GM19043 (cell line): ENCODE data around the gene SPART.

Experiments used
- ATAC-seq: cut with Tn5 transposase; IDR thresholded peaks from one replicate; pipeline ENCODE4 v1.9.1; 2021; ENCODE audit warnings: low read depth; ENCODE audit not compliant: unreplicated experiment

Gene SPART

GRCh38 chr13:36346222-36347083, at the start of gene SPART:
Gene SPART (minus strand): TSS chr13:36346394. CDS start chr13:36335830, 10,564 bp downstream.
- ATAC-seq, result peak; percentile 86

GRCh38 chr13:36395280-36395679, 49.1 kb upstream of the SPART start:
- ATAC-seq, result no peak

- no peak for ATAC-seq
Measured at GRCh38 chr13:36385489-36385888, 39.3 kb upstream of the SPART start.

GRCh38 chr13:36382030-36382429, 35.8 kb upstream of the SPART start:
- no peak for ATAC-seq

GRCh38 chr13:36377826-36378468, 31.8 kb upstream of the SPART start:
- no peak for ATAC-seq

GRCh38 chr13:36374063-36374462, 27.9 kb upstream of the SPART start:
- ATAC-seq, result no peak

- no peak for ATAC-seq
Measured at GRCh38 chr13:36371185-36371584, 25.0 kb upstream of the SPART start.

GRCh38 chr13:36370108-36370429, 23.9 kb upstream of the SPART start:
- ATAC-seq, result no peak

- no peak for ATAC-seq
Measured at GRCh38 chr13:36369268-36370107, 23.3 kb upstream of the SPART start.

GRCh38 chr13:36366031-36366430, 19.8 kb upstream of the SPART start:
- no peak for ATAC-seq

GRCh38 chr13:36363366-36363863, 17.2 kb upstream of the SPART start:
- no peak for ATAC-seq

- ATAC-seq, result no peak
Measured at GRCh38 chr13:36362914-36363313, 16.7 kb upstream of the SPART start.

- no peak for ATAC-seq
Measured at GRCh38 chr13:36362251-36362650, 16.1 kb upstream of the SPART start.

GRCh38 chr13:36360903-36361302, 14.7 kb upstream of the SPART start:
- ATAC-seq, result no peak

GRCh38 chr13:36359301-36359950, 13.2 kb upstream of the SPART start:
- ATAC-seq, result no peak

- no peak for ATAC-seq
Measured at GRCh38 chr13:36358175-36358718, 12.1 kb upstream of the SPART start.

GRCh38 chr13:36357692-36358091, 11.5 kb upstream of the SPART start:
- no peak for ATAC-seq

- ATAC-seq, result no peak
Measured at GRCh38 chr13:36357231-36357630, 11.0 kb upstream of the SPART start.

- ATAC-seq, result no peak
Measured at GRCh38 chr13:36356058-36356457, 9.9 kb upstream of the SPART start.

GRCh38 chr13:36355632-36356031, 9.4 kb upstream of the SPART start:
- no peak for ATAC-seq
